ENCODE results near the gene SLC6A17.

The SLC6A17 gene

DNA sequence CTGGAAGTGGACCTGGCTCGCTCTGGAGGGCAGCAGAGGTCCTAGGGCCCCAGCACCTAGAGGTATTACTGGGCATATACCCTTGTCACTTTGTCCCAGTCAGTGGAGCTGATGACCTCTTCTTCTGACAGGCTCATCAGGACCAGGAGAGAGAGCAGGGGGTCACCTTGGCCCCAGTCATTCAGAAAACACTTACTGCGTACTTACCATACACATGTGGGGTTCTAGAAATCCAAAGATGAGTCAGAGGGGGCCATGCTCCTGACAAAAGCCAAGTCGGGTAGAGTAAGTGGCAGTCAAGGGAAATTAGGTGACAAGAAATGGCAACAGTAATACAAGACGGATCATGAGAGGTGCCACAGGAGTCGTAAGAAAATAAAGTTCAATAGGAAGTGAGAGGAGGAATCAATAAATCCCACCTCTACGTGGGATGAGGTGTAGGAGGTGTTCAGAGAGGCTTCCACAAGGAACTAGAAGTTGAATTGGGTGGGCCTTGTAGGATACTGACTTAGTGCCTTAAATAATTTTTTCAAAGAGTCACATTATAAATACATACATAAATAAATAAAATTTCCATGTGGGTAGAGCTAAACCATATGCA lies 66.7 kb downstream of the SLC6A17 start:
- no peak for DNase-seq (ENCODE audit: extremely low read depth in 1 of 2, low read depth in 1 of 2)

DNA sequence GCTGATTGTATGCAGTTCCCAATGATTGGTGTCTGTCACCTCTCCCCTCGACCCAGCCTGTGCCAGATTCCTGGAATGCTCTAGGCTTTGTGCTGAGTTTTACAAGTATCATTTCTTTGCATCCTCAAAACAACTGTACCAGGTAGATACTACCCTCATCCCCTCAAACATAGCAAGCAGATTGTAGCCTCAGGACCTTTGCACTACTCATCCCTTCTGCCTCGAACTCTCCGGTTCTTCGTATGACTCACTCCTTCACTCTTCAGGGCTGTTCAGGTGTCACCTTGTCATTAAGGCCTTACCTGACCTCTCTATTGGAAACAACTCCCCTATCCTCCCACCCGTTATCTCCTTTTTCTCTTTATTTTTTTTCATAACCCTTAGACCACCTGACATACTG lies 67.8 kb downstream of the SLC6A17 start:
- DNase-seq (ENCODE audit: extremely low read depth in 1 of 2, low read depth in 1 of 2) = no peak

DNA sequence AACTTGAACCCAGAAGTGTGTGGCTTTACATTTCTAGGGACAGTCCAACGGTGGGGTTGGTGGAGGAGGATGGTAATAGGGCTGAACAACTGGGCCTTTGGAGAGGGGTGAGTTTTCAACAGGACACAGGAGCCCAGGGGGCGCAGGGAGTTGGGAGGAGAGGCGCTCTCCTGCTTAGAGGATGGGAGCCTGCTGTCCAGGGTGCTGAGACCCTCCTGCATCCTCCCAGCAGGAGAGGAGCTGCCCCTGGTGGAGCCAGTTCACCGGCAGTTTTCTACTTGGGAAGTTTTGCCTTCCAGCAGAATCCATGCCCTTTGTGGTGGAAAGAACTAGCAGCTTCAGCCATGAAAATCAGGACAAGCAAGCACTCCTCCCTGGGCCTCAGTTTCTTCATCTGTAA lies 68.4 kb downstream of the SLC6A17 start:
- no peak for DNase-seq (ENCODE audit: extremely low read depth in 1 of 2, low read depth in 1 of 2)

DNA sequence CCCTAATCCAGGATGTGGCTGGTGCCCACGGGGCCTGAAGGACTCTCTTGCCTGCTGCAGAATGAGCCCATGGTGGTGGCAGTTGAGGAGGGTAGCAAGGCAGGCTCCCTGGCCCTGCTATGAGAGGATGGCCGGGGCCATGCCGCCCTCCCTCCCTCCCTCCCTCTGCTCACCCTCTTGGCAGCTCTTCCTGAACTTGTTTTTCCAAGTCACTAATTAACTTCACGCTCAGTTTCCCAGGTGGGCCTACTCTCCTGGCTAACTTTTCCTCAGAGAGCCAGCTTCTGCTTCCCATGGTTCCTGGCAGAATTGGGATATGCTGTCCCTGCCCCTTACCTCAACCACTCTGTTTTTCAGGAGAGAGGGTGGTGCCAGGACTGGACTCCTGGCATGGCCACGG lies 70.0 kb downstream of the SLC6A17 start:
- no peak for DNase-seq (ENCODE audit: extremely low read depth in 1 of 2, low read depth in 1 of 2)

DNA sequence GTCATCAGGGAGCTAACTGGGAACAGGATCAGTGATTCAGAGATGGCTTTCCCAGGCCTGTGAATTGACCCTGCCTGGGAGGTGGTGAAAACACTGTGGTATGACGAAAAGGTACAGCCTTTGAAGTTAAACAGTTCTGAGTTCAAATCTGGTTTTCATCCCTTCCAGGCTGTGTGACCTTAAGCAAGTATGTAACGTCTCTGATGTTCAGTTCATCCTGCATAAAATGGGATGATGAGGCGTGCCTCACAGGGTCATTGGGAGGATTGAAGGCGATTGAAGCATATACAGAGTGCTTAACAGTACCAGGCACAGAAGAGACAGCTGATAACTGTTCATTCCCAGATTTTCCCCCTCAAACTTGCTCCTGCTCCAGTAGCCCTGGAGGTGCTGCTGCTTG lies 70.8 kb downstream of the SLC6A17 start:
- DNase-seq (ENCODE audit: extremely low read depth in 1 of 2, low read depth in 1 of 2) = no peak

DNA sequence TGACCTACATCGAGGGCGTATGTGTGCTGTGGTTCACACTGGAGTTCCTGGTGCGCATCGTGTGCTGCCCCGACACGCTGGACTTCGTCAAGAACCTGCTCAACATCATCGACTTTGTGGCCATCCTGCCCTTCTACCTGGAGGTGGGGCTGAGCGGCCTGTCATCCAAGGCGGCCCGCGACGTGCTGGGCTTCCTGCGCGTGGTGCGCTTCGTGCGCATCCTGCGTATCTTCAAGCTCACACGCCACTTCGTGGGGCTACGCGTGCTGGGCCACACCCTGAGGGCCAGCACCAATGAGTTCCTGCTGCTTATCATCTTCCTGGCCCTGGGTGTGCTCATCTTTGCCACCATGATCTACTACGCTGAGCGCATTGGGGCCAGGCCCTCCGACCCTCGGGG lies 72.8 kb downstream of the SLC6A17 start:
- DNase-seq (ENCODE audit: extremely low read depth in 1 of 2, low read depth in 1 of 2) = no peak

DNA sequence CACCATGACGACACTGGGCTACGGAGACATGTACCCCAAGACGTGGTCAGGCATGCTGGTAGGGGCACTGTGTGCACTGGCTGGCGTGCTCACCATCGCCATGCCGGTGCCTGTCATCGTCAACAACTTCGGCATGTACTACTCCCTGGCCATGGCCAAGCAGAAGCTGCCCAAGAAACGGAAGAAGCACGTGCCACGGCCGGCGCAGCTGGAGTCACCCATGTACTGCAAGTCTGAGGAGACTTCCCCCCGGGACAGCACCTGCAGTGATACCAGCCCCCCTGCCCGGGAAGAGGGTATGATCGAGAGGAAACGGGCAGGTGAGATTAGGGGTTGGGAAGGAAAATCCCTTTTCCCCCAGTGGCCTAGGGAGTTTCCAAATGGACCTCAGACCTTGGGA lies 73.3 kb downstream of the SLC6A17 start:
- DNase-seq (ENCODE audit: extremely low read depth in 1 of 2, low read depth in 1 of 2) = no peak

DNA sequence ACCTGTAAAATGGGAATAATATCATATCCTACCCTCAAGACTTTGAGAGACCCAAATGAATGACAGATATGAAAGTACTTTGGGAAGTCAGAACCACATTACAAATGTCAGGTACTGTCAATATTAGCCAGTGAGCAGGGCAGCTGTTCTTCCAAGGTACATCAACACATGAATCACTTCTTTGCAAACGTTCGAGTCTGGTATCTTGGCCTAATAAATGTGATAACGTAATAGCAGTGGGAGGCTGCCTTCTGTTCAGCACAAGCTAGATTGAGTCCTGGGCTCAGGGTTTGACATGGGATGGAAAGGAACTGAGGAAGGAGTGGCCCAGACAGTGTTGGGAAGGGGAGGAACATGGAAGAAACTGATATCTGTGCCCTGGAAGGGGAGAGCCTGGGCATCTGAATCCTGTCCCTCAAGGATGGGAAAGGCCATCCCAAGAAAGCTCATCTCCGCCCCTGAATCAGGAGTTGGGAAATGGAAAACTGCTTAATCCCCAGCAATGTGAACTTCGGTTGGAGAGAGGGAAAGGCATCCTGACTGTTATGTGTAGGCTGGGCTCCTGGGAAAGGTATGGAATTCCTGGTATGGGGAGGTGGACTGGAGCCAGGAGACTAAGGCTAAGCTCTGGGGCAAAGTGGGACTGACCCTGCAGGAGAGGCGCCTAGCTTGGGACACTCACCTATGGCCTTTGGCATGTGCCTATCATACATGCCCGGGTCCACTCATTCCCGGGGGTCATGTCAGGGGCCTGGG lies 74.1 kb downstream of the SLC6A17 start:
- DNase-seq (ENCODE audit: extremely low read depth in 1 of 2, low read depth in 1 of 2) = no peak

DNA sequence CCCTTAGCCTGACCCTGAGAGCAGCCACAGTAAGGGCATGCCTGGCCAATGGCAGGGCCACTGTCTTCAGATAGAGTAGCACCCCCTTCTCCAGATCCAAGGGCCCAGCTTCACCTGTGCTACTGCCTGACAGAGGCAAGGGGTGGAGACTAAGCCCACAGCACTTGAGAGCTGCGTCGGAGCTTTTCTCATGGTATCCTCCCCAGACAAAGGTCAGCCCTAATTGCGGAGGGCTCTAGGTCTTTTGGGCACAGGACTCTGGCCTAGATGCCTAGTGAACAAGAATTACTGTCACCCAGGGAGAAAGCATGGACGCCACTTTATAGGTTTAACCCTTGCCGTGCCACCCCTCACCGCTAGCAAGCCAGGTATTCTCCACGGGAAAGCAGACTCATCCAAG lies 74.9 kb downstream of the SLC6A17 start:
- DNase-seq (ENCODE audit: extremely low read depth in 1 of 2, low read depth in 1 of 2) = no peak

DNA sequence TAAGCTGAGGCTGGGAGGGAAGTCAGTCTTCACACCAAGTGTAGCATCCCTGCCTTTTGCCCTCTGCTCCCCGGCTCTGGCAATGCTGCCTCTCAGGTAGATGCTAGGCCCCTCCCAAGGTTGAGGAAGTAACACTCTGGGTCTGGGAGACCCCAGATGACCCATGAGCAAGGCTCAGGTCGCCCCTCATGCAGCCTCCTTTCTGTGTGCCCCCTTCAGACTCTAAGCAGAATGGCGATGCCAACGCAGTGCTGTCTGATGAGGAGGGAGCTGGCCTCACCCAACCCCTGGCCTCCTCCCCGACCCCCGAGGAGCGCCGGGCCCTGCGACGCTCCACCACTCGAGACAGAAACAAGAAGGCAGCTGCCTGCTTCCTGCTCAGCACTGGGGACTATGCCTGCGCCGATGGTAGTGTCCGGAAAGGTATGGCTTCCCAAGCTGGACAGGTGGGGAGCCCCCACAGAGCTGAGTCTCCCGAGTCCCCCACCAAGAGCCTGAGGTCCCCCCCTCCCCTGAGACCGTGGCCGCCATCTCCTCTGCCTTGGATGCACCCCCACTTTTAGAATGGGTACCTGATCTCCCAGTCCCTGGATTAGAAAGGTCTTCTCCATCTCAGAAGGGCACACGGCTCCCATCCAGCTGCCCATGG lies 75.6 kb downstream of the SLC6A17 start:
- no peak for DNase-seq (ENCODE audit: extremely low read depth in 1 of 2, low read depth in 1 of 2)

DNA sequence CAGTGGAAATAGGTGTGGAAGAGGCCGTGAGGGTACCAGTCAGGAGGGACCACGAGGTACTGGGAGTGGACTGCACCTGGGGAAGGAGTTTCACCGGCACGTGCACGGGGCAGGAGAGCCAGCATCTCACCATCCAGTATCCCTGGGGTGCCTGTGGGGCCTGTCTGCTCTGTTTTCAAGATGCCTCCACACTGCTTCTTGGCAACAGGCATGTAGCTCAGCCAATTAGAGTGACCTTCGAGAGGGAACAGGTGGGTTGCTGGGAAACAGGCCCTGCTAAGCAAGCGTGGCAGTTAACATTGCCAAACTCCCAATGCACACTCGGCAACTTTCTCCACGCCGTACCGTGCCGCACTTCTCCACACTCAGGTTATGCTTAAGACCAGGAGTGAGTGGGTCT lies 77.5 kb downstream of the SLC6A17 start:
- no peak for DNase-seq (ENCODE audit: extremely low read depth in 1 of 2, low read depth in 1 of 2)

DNA sequence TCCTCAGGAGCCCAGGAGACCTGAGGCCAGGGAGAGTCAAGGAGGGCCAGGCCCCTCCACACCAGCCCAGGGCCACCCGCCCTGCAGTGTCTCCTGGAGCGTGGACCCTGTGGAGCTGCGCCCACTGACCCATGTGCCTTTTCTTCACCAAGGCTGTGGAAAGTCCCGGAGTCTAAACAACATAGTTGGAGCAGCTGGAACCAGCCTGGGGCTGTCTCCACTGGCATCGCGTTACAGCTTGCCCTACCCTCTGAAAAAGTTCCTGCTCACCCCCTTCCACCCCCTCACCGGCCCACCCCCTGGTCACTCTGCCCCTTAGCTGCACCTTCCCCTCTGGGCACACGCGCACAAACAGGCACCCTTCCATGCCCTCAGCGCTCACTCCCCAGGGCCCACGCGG lies 78.1 kb downstream of the SLC6A17 start:
- no peak for DNase-seq (ENCODE audit: extremely low read depth in 1 of 2, low read depth in 1 of 2)

DNA sequence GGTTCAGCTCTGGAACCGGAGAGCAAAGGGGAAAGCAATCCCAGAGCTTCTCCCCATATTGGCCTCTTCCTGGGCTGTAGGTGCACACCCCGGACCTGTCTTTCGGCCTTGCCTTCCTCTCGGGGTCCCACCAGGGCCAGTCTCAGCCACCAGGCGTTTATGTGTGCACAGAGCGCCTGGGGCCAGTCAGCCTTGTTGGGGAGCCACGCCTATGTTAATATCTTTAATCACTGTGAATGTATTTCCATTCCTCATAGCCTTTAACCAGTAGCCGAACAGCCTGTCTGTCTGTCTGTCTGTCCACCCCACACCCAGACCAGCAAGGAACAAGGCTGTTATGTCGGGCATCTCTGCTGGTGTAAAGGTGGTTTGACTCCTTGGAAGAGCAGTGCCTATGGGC lies 78.6 kb downstream of the SLC6A17 start:
- DNase-seq (ENCODE audit: extremely low read depth in 1 of 2, low read depth in 1 of 2) = no peak

DNA sequence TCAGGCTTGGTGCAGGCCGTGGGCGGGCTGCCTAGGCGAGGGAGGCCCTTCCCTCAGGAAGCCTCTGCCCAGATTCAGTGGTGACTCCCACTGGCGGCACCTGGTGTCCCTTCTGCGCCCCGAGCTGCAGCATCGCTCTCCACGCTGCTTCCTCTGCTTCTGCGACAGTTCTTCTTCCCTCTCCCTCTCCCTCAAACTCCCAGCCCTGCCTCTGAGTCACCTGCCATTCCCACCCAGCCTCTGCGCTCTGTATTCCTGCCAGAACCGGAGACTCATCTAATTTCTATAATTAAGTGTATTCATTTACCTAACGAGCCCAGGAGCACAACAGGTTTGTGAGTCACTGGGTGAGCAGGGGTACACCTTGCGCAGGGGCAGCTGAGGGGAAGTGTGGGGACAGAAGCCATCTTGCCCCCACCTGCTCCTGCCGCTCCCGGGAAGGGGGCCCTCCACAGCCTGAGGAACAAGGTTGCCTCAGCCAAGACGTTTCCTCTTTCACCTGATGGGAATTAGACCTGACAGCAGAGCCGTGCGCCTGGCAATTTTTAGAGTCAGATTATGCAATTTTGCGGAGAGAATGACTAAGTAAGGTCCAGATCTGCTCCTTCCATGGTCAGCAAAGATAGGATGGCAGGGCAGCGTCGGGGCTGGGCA lies 79.2 kb downstream of the SLC6A17 start:
- no peak for DNase-seq (ENCODE audit: extremely low read depth in 1 of 2, low read depth in 1 of 2)

DNA sequence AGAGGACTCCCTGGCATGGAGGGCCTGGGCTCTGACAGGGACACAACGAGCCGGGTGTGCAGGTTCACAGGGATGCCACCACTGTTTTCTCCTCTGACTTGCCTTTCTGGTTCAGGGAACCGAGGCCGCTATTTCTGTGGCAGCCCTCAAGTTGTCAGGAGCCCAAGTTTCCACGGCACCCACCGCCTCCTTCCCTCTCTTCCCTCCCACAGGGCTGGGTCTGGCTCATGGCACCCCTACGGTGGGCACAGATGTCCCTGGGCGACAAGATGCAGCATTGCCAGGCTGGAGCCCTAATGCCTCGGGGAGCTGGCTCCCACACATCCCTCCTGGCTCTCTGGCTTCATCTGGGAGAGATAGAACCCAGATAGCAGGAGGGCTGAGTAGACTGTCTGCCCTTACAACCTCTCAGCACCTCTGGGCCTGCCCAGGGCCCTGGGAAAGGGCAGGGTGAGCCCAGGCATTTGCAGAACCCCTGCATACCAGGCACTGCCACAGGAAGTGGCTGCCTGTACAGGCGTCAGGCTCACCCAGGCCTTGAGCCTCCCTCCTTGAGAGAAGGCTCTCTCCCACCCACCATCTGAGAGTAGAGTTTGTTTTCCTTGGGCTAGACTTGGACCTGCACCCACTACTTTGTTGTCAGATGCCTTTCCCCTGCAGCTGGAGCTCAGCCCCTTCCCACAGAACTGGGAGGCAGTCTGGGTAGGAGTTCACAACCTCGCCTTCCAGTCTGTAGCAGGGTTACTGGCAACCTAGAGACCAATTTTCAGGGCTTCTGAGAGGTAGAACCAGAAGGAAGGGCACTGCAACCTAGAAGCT lies 80.3 kb downstream of the SLC6A17 start:
- DNase-seq (ENCODE audit: extremely low read depth in 1 of 2, low read depth in 1 of 2) = no peak

DNA sequence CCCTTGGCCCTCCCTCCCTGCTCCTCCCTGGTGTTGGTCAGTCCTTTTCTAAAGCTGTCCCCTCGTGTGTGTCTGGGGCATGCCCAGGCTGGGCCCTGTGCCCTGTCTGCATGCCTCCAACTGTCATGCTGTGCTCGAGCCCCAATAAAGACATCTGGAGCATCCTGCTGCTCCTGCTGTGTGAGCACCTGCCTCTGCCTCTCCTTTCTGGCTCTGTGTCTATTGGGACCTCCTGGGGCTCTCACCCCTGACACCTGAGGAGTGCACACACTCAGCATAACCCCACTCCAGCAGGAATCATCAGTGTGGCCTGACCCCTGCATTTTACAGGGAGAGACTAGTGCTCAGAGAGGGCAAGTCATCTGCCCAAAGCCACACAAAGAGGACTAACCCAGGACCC lies 83.6 kb downstream of the SLC6A17 start:
- no peak for DNase-seq (ENCODE audit: extremely low read depth in 1 of 2, low read depth in 1 of 2)

DNA sequence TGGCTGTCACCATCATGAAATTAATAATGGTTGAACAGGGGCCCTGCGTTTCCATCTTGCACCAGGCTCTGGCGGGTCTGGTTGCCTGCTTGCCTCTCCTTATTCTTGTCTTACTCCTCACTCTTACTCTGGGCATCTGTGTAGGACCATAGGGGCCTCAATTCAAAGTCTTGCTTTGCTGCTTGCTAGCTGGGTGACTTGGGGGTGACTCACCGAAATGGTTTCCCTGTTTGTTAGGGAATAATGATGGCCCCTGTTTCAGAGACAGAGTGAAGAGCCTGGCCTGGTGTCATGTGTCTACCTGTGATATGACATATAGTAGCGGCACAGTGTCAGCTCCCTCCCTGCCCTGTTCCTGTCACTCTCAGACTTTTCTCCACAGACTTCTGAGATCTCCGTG lies 84.4 kb downstream of the SLC6A17 start:
- DNase-seq (ENCODE audit: extremely low read depth in 1 of 2, low read depth in 1 of 2) = no peak

DNA sequence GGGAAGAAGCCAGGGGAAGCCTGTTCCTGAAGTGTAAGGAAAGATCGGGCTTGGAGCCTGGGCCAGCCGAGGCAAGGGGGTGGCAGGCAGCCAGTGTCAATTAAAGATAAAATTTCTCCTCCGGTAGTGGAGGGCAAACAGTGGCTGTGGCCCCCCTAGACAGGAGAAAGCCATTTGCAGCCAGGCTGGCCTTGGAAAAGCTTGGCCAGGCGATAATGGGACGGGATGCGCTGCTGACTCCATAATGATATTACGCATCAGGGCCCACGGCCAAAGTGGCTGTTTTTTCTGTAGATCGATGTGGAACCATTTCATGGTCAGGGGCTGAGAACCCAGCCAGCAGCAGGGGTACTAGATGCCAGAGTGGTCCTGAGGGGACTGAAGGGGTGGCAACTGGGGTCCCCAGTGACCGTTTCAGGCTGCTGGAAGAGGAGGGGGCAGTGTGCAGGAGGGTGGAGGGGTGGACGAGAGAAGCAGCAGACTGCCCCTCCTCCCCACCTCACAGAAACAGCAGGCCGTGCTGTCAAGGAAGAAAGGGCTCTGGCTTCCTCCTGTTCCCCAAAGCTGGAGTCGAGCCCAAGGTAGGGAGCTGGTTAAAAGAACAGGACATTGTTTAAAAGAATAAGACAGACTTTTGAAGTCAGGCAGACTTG lies 85.0 kb downstream of the SLC6A17 start:
- no peak for DNase-seq (ENCODE audit: extremely low read depth in 1 of 2, low read depth in 1 of 2)

DNA sequence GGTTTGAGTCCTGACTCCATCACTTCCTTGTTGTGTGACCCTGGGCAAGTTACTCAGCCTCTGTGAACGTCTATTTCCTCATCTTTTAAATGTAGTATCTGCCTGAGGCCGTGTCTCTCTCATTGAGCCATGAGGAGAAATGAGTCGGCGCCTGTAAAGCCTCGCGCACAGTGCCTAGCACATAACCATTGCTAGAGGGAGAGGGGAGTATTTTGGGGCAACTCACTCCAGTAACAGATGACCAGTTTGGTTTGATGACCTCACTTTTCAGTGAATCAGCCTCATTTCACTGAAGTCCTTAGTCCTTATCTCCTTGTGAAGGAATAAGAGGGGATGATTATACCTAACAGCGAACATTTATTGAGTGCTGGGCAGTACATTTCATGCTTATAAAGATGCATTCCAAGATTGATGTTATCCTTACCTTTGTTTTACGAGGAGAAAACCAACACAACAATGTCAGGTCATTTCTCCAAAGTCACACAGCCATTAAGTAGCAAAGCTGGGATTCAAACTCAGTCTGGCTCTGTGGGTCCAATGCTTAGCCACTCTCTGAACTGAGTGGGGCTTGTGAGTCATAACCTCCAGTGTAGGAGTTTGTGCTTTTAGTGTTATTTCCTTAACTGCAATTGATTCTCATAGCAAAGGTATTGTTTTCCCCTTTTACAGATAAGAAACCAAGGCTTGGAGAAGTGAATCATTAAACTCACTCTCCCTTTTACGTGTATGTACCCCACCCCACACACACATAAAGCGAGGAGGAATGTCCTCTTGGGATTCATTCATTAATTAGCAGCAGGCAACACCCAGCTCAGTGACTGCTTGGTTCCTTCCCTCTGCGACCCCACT lies 85.8 kb downstream of the SLC6A17 start:
- no peak for DNase-seq (ENCODE audit: extremely low read depth in 1 of 2, low read depth in 1 of 2)
